HG02678 (cell line): Measurements from ENCODE around the gene LDLRAD1.
"Not testable (repeated sequence)": the region's sequence is repeated elsewhere in the genome, so short reads cannot be mapped to it uniquely, and the experiment has no call there.

Source experiments
- ATAC-seq: cut with Tn5 transposase; IDR thresholded peaks from one replicate; pipeline ENCODE4 v1.9.1; 2021; ENCODE audit warnings: mild to moderate bottlenecking, moderate library complexity; ENCODE audit not compliant: unreplicated experiment

Gene LDLRAD1

GRCh38 chr1:54018635-54019034 lies 649 bp upstream of the LDLRAD1 start:
- ATAC-seq = no peak

- no peak for ATAC-seq
These were observed 1.4 kb downstream of the LDLRAD1 start for GRCh38 chr1:54016343-54017282.

DNA sequence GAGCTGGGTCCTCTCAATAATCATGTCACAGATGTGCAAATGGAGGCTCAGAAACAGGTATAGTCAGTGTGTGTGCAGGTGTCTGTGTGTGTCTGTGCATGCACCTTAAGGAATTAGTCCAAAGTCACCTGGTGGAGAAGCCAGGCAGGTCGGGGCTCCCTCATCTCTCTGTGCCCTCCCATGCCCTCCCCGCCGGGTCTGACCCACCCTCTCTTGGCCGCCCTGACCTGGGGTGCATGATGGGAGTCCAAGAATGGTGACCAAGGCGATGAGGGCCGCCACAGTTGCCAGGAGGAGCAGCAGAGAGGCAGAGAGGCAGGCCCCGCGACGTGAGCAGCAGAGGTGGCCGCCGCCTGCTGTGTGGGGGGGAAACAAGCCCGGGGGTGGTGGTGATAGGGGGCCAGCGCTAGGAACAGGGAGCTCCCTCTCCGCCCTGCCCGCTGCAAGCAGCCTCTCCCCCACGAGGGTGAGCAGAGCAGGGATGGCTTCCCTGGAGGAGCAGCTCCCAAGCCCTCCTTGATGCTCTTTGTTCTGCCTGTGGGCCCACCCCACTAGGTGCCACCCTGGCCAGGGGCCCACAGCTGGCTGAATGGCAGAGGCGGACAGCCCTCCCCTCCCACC lies 3.9 kb downstream of the LDLRAD1 start:
- no peak for ATAC-seq

DNA sequence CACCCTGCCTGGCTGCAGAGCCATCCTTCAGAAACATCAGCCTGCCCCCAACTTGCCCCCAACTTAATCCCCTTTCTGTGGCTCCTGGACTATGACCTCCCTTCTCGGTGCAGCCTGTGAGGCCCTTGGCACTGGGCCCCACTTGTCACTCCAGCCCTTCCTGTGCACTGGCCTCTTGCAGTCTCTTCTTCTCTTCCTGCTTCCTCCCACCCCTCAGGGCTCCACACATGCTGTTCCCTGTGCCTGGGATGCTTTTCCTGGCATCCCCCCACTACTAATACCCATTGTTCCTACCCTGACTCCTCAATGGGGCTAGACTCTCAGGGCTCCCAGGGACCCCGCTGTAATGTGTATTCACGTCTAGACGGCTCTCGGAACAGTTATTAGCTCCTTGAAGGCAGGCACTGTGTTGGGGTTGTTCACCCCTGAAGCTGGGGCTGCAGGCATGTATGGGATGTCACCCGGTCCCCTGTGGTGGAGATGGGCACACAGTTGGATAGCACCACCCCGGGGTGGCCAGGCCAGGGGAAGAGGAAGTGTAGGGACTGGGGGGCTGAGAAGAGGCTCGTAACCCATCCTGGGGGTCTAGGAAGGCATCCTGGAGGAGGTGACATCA lies 4.5 kb downstream of the LDLRAD1 start:
- no peak for ATAC-seq

GRCh38 chr1:54012863-54013262 lies 5.1 kb downstream of the LDLRAD1 start:
- ATAC-seq = no peak

DNA sequence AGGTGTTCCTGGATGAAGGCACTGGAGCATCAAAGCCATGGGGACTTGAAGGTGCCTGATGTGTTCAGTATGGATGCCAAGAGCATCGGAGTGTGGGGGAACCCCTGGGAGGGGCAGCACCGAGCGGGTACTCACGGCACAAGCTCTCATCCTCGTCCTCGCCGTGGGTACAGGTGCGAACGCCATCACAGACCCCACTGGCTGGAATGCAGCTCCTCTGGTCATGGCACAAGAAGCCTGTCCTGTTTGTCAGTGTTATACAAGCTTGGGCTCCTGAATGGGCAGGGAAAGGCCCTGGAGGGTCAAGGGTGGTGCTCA lies 6.0 kb downstream of the LDLRAD1 start:
- ATAC-seq = no peak

DNA sequence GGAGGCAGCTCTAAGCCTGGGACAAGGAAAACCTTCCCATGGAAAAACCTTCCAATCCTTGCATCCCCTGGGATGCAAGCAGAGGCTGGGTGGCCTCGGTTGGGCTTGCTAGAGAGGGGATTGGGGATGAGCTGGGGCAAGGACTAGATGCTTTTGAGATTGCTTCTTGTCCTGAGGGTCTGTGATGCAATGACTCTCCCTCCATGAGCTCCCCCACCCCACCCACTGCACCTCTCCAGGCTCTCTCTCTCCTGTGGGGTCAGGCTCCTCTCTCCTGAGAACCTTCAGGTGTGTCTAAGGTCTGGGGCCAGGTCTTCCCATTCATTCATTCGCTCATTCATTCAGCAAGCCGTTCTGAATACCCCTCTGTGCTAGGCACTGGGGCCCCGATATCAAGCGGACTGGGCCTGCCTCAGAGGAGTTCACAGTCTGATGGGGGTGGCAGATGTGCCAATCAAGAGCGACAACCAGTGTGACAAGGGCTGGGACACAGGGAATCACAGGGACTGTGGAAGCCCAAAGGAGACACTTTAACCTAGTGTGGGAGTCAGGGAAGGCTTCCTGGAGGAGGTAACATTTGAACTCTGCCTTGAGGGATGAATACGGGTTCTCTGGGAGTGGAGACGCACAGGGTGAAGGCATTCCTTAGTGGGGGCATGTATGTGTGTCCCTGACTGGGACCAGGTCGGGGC lies 6.5 kb downstream of the LDLRAD1 start:
- no peak for ATAC-seq

DNA sequence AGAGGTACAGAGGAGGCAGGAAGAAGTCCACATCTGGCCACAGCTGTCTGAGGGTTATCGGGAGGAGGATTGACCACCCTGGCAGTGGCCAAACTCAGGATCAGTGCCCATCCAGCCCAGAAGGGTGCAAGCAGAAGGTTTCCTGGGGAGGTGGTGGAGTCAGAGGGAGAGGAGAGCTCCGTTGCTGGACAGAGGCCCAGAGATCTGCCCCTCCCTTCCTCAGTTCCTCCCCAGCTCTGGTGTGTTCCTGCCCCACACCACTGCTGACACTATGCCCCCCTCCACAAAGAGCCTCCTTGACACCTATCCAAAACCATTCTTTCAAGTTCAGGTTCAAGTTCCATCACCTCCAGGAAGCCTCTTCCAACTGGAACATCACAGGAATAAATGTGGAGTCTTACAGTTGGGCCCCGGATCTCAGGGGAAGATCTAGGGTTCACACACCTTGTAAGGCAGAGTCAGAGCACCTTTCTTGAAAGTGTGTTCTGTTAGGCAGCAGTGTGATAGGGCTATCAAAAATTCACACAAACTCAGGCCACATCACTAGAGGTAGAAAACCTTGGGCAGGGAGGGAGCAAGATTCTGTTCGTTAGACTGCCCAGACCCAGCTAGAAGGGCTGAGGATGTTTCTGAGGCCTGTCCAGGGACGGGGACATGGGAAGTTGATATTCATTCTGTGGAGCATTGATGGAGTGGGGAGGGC lies 7.4 kb downstream of the LDLRAD1 start:
- ATAC-seq = no peak

DNA sequence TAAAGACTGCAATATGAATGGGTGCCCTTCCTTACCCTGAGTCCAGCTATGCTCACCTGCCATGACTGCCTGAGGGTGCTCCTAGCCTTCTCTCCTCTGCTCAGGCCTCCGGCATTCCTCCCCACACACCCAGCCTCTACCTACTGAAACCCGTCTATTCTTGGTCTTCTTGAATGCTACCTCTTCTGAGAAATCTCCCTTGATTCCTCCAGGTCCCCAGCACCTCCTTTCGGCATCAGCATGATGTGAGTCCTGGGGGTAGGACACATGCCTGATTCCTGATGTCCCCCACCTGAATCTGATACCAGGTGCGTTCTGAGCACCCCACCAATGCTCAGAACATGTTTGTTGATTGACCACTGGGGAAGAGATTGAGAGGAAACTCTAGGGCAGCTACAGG lies 8.6 kb downstream of the LDLRAD1 start:
- ATAC-seq = no peak

DNA sequence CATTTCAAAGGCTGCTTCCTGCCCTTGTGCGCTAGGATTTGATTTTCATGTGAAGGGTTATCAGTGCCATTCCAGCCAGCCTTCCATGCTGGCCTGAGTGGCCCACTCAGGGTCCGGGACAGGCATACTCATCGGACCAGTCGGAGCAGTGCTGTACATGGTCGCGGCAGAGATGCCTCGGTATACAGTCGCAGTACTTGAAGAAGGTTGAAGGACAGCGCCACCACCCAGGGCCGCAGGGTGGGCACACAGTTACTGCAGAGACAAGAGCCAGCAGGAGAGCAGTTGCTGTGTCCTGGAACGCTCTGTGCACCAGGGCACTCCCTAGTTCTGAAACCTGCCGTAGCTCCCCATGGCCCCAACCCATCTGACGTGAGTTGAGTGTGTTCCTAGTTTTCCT lies 9.1 kb downstream of the LDLRAD1 start:
- ATAC-seq = no peak

DNA sequence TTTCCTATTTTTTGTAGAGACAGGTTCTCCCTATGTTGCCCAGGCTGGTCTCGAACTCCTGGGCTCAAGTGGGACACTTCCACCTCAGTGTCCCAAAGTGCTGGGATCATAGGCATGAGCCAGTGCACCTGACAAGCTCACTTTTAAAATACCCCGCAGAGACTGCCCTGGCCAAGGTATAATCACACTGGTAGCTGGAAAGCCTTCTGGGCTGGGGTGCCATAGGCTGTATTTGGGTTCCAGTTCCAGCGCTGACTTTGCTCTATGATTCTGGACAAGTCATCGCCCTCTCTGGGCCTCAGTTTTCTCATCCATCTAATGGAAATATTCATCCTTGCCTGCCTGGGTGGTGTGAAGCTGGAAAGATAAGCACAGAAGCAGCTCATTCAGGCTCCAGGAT lies 10.4 kb downstream of the LDLRAD1 start:
- no peak for ATAC-seq

GRCh38 chr1:54006508-54006907 lies 11.5 kb downstream of the LDLRAD1 start:
- ATAC-seq = no peak

GRCh38 chr1:54004481-54005049 lies 13.4 kb downstream of the LDLRAD1 start:
- no peak for ATAC-seq

DNA sequence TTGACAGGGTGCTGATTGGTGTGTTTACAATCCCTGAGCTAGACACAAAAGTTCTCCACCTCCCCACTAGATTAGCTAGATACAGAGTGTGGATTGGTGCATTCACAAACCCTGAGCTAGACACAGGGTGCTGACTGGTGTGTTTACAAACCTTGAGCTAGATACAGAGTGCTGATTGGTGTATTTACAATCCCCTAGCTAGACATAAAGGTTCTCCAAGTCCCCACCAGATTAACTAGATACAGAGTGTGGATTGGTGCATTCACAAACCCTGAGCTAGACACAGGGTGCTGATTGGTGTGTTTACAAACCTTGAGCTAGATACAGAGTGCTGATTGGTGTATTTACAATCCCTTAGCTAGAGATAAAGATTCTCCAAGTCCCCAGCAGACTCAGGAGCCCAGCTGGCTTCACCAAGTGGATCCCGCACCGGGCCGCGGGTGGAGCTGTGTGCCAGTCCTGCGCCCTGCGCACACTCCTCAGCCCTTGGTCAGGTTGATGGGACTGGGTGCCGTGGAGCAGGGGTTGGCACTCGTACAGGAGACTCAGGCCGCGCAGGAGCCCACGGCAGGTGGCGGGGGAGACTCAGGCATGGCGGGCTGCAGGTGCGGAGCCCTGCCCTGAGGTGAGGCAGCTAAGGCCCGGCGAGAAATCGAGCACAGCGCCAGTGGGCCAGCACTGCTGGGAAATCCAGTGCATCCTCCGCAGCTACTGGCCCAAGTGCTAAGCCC lies 14.1 kb downstream of the LDLRAD1 start:
- ATAC-seq = not testable (repeated sequence)

DNA sequence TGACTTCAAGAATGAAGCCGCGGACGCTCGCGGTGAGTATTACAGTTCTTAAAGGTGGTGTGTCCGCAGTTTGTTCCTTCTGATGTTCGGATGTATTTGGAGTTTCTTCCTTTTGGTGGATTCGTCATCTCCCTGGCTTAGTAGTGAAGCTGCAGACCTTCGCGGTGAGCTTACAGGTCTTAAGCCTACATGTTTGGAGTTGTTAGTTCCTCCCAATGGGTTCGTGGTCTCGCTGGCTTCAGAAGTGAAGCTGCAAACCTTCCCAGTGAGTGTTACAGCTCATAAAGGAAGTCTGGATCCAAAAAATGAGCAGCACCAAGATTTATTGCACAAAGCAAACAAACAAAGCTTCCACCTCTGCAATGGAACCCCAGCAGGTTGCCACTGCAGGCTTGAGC lies 14.7 kb downstream of the LDLRAD1 start:
- no peak for ATAC-seq

DNA sequence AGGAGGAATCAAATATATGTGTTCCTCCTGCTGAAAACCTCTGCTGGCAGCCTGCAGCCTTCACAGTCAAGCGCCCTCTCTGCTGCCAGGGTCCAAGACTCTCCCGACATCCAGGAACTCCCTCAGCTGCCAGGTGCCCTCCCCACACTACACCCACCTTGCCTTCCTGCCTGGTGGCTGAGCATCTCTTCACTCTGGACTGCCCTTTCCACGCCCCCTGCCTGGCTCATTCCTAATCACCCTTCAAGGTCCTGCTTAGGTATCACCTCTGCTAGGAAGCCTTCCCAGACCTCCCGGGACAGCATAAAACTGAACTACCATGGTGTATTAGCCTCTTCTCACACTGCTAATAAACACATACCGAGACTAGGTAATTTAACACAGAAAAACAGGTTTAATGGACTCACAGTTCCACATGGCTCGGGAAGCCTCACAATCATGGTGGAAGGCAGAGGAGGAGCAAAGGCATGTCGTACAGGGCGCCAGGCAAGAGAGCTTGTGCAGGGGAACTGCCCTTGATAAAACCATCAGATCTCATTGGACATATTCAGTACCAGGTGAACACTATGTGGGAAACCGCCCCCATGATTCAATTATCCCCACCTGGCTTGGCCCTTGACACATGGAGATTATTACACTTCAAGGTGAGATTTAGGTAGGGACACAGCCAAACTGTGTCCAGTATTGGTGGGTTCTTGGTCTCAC lies 15.3 kb downstream of the LDLRAD1 start:
- ATAC-seq = no peak

GRCh38 chr1:54001591-54001990 lies 16.4 kb downstream of the LDLRAD1 start:
- ATAC-seq = no peak

- no peak for ATAC-seq
These were observed 18.1 kb downstream of the LDLRAD1 start for GRCh38 chr1:53999920-54000319.

GRCh38 chr1:53998223-53998622 lies 19.8 kb downstream of the LDLRAD1 start:
- no peak for ATAC-seq
